GM12878 (cell line): ENCODE data around the gene XDH.

ENCODE experiments used
- CREB1 ChIP-seq: IDR thresholded peaks from 2 replicates; pipeline ENCODE4 v1.6.1; 2012; ENCODE audit warnings: low read depth, mild to moderate bottlenecking, inconsistent platforms
- SP1 ChIP-seq: IDR thresholded peaks from one replicate; pipeline ENCODE4 v1.6.1; 2011; ENCODE audit warnings: low read depth, low read length
- TF ChIP-seq, protein P1 (sequence below): fragments of 450-650 bp; formaldehyde crosslinking; IDR thresholded peaks from 2 replicates; pipeline ENCODE4 v1.5.0; 2022; ENCODE audit warnings: mild to moderate bottlenecking, missing genetic modification characterization
- TF ChIP-seq, protein P2 (sequence below), 3 experiments: IDR thresholded peaks in 2 of 3; conservative IDR thresholded peaks in 1 of 3; 2 replicates each; pipeline ENCODE4 v1.5.1; 2011; ENCODE audit warnings: low read depth in 3 of 3, low read length in 3 of 3, mild to moderate bottlenecking in 3 of 3, control low read depth in 2 of 3, moderate library complexity in 2 of 3, inconsistent platforms in 1 of 3, mixed read lengths in 1 of 3; ENCODE audit not compliant: control insufficient read depth in 2 of 3, insufficient read depth in 1 of 3; ENCODE audit errors: extremely low read depth in 1 of 3
- TF ChIP-seq, protein P3 (sequence below): IDR thresholded peaks from 2 replicates; pipeline ENCODE4 v1.6.1; 2012; ENCODE audit warnings: mild to moderate bottlenecking, low read depth, low read length
- TF ChIP-seq, protein P4 (sequence below): fragments of 150-350 bp; IDR thresholded peaks from 2 replicates; pipeline ENCODE4 v1.6.1; 2014; ENCODE audit warnings: mild to moderate bottlenecking, low read depth, low read length

DNA sequence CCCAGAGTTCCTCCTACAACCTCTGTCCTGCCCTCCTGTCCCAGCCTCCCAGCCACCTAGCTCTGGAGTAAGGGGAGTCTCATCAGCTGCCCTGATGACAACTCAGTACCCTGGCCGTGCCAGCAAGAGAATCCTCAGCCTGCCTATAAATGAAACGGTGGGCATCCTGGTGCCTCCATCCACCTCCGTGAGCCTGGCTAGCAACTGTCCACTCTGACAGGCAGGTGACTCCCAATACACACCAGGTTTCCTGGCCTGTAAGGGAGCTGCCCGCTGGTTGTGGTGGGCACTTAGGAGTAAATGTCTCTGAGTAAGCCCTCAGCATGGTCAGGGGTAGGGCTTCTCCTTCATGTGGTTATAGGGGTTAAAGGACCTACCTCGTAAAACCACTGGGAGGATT is 81.5 kb downstream of the XDH start:
- TF ChIP-seq CREB1 (no peak), SP1 (no peak)
- TF ChIP-seq, protein P1, sequence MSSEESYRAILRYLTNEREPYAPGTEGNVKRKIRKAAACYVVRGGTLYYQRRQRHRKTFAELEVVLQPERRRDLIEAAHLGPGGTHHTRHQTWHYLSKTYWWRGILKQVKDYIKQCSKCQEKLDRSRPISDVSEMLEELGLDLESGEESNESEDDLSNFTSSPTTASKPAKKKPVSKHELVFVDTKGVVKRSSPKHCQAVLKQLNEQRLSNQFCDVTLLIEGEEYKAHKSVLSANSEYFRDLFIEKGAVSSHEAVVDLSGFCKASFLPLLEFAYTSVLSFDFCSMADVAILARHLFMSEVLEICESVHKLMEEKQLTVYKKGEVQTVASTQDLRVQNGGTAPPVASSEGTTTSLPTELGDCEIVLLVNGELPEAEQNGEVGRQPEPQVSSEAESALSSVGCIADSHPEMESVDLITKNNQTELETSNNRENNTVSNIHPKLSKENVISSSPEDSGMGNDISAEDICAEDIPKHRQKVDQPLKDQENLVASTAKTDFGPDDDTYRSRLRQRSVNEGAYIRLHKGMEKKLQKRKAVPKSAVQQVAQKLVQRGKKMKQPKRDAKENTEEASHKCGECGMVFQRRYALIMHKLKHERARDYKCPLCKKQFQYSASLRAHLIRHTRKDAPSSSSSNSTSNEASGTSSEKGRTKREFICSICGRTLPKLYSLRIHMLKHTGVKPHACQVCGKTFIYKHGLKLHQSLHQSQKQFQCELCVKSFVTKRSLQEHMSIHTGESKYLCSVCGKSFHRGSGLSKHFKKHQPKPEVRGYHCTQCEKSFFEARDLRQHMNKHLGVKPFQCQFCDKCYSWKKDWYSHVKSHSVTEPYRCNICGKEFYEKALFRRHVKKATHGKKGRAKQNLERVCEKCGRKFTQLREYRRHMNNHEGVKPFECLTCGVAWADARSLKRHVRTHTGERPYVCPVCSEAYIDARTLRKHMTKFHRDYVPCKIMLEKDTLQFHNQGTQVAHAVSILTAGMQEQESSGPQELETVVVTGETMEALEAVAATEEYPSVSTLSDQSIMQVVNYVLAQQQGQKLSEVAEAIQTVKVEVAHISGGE: no peak
- TF ChIP-seq, protein P2, sequence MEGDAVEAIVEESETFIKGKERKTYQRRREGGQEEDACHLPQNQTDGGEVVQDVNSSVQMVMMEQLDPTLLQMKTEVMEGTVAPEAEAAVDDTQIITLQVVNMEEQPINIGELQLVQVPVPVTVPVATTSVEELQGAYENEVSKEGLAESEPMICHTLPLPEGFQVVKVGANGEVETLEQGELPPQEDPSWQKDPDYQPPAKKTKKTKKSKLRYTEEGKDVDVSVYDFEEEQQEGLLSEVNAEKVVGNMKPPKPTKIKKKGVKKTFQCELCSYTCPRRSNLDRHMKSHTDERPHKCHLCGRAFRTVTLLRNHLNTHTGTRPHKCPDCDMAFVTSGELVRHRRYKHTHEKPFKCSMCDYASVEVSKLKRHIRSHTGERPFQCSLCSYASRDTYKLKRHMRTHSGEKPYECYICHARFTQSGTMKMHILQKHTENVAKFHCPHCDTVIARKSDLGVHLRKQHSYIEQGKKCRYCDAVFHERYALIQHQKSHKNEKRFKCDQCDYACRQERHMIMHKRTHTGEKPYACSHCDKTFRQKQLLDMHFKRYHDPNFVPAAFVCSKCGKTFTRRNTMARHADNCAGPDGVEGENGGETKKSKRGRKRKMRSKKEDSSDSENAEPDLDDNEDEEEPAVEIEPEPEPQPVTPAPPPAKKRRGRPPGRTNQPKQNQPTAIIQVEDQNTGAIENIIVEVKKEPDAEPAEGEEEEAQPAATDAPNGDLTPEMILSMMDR (IDR thresholded peaks at IDR 0.05 in 2 of 3, conservative IDR thresholded peaks at IDR 0.05 in 1 of 3; ENCODE audit: control insufficient read depth in 2 of 3, extremely low read depth in 1 of 3, insufficient read depth in 1 of 3, low read depth in 3 of 3, low read length in 3 of 3): no peak
- TF ChIP-seq, protein P3, sequence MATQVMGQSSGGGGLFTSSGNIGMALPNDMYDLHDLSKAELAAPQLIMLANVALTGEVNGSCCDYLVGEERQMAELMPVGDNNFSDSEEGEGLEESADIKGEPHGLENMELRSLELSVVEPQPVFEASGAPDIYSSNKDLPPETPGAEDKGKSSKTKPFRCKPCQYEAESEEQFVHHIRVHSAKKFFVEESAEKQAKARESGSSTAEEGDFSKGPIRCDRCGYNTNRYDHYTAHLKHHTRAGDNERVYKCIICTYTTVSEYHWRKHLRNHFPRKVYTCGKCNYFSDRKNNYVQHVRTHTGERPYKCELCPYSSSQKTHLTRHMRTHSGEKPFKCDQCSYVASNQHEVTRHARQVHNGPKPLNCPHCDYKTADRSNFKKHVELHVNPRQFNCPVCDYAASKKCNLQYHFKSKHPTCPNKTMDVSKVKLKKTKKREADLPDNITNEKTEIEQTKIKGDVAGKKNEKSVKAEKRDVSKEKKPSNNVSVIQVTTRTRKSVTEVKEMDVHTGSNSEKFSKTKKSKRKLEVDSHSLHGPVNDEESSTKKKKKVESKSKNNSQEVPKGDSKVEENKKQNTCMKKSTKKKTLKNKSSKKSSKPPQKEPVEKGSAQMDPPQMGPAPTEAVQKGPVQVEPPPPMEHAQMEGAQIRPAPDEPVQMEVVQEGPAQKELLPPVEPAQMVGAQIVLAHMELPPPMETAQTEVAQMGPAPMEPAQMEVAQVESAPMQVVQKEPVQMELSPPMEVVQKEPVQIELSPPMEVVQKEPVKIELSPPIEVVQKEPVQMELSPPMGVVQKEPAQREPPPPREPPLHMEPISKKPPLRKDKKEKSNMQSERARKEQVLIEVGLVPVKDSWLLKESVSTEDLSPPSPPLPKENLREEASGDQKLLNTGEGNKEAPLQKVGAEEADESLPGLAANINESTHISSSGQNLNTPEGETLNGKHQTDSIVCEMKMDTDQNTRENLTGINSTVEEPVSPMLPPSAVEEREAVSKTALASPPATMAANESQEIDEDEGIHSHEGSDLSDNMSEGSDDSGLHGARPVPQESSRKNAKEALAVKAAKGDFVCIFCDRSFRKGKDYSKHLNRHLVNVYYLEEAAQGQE: no peak
- TF ChIP-seq, protein P4, sequence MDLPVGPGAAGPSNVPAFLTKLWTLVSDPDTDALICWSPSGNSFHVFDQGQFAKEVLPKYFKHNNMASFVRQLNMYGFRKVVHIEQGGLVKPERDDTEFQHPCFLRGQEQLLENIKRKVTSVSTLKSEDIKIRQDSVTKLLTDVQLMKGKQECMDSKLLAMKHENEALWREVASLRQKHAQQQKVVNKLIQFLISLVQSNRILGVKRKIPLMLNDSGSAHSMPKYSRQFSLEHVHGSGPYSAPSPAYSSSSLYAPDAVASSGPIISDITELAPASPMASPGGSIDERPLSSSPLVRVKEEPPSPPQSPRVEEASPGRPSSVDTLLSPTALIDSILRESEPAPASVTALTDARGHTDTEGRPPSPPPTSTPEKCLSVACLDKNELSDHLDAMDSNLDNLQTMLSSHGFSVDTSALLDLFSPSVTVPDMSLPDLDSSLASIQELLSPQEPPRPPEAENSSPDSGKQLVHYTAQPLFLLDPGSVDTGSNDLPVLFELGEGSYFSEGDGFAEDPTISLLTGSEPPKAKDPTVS: no peak
